ENCODE results near the gene ATG12. TPM values are rescaled to one million over a fixed set of nuclear protein-coding genes. Genes with fewer than 3 reads are reported as not detected.

ATG12 gene
- total RNA-seq, 1 donor from 2014 or later = 50.6 TPM

DNA sequence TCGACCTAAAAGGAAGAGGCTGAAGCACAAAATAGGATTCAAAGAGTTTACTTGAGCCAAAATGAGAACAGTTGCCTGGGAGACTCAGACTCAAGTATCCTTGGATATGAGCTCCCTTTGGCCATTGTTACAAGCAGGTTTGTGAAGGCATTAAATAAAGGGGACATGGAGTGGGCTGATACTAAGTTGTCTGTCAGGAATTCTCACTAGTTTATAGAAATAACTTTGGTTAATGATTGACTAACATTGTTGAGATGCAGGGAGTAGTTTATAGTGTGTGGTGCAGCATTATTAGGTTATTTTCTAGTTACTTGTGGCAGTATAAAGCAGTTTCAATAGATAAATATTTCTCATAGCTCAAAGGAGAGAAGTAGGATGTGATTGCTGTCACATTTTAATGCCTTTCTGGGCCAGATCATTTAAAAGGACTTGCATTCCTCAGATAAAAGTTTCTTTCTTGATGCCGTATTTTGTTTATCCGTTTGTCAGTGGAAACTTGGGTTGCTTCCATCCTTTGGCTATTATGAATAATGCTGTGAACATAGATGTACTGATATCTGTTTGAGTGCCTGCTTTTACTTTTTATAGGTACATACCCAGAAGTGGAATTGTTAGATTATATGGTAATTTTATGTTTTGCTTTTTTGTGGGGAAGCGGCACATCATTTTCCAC is 9.5 kb upstream of the ATG12 start:
- no peaks in the 10 kb centered on the region for H3K36me3 ChIP-seq
- peaks cover 38% of the 10 kb centered on the region for H3K4me1 ChIP-seq
- intact Hi-C loops (cut with DNase I) = no loop called here
- peak overlapping the region; percentile 9 for H3K27ac ChIP-seq
- H3K4me3 ChIP-seq = no peak overlapping the region
- no peak for DNase-seq (ENCODE audit: extremely low spot score in 2 of 2)
- no peaks in the 10 kb centered on the region for H3K9me3 ChIP-seq
- TF ChIP-seq CTCF (IDR thresholded peaks at IDR 0.05) (no peak), POLR2AphosphoS5 (IDR thresholded peaks at IDR 0.05; ENCODE audit: insufficient read depth in 1 of 2, low read depth in 1 of 2) (no peak), POLR2A (IDR thresholded peaks at IDR 0.05) (no peak)
- H3K27me3 ChIP-seq = no peaks in the 10 kb centered on the region

- Histone ChIP-seq H3K27me3 (no peaks in the 10 kb centered on the region), H3K9me3 (no peaks in the 10 kb centered on the region), H3K36me3 (no peaks in the 10 kb centered on the region), H3K4me3 (no peak overlapping the region), H3K27ac (no peak overlapping the region), H3K4me1 (peaks cover 44% of the 10 kb centered on the region)
- DNase-seq (ENCODE audit: extremely low spot score in 2 of 2) = no peak
- TF ChIP-seq POLR2AphosphoS5 (IDR thresholded peaks at IDR 0.05; ENCODE audit: insufficient read depth in 1 of 2, low read depth in 1 of 2) (no peak), CTCF (IDR thresholded peaks at IDR 0.05) (no peak), POLR2A (IDR thresholded peaks at IDR 0.05) (no peak)
- intact Hi-C loops (cut with DNase I) = no loop called here
Measured at GRCh38 chr5:115849258-115849798, 8.0 kb upstream of the ATG12 start.

DNA sequence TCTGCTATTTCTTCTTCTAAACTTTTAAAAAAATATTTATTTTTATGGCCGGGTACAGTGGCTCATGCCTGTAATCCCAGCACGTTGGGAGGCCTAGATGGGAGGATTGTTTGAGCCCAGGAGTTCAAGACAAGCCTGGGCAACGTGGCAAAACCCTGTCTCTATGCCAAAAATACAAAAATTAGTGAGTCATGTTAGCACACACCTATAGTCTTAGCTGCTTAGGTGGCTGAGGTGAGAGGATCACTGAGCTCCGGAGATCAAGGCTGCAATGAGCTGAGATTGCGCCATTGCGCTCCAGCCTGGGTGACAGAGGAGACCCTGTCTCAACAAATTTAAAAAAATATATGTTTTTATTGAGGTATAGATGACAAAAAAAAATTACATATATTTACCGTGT is 5.9 kb upstream of the ATG12 start:
- intact Hi-C loops (cut with DNase I) = no loop called here
- DNase-seq (ENCODE audit: extremely low spot score in 2 of 2) = no peak
- TF ChIP-seq CTCF (IDR thresholded peaks at IDR 0.05) (no peak), POLR2A (IDR thresholded peaks at IDR 0.05) (no peak), POLR2AphosphoS5 (IDR thresholded peaks at IDR 0.05; ENCODE audit: insufficient read depth in 1 of 2, low read depth in 1 of 2) (peak in 1 of 2 donors; percentile 13)
- H3K4me3 ChIP-seq = no peak overlapping the region
- no peaks in the 10 kb centered on the region for H3K27me3 ChIP-seq
- no peaks in the 10 kb centered on the region for H3K9me3 ChIP-seq
- no peak overlapping the region for H3K27ac ChIP-seq
- H3K36me3 ChIP-seq = no peaks in the 10 kb centered on the region
- H3K4me1 ChIP-seq = peaks cover 56% of the 10 kb centered on the region

- H3K36me3 ChIP-seq = no peaks in the 10 kb centered on the region
- TF ChIP-seq CTCF (IDR thresholded peaks at IDR 0.05) (no peak), POLR2A (IDR thresholded peaks at IDR 0.05) (no peak), POLR2AphosphoS5 (IDR thresholded peaks at IDR 0.05; ENCODE audit: insufficient read depth in 1 of 2, low read depth in 1 of 2) (no peak)
- no peak overlapping the region for H3K4me3 ChIP-seq
- no peak overlapping the region for H3K27ac ChIP-seq
- H3K27me3 ChIP-seq = no peaks in the 10 kb centered on the region
- H3K9me3 ChIP-seq = no peaks in the 10 kb centered on the region
- intact Hi-C loops (cut with DNase I) = loop anchor here (5.0 kb wide), 1 partner anchor 217 kb away; the partner anchor contains the start of gene TMED7
- peaks cover 51% of the 10 kb centered on the region for H3K4me1 ChIP-seq
- DNase-seq (ENCODE audit: extremely low spot score in 2 of 2) = no peak
Measured at GRCh38 chr5:115844321-115844817, 3.0 kb upstream of the ATG12 start.
